ENCODE measurements around the gene ZNF226. TPM values are rescaled to one million over a fixed set of nuclear protein-coding genes. Genes with fewer than 3 reads are reported as not detected.
A peak's percentile ranks its signal among the peaks of the same experiment; 100 is the strongest.
"Not testable (repeated sequence)": the region's sequence is repeated elsewhere in the genome, so short reads cannot be mapped to it uniquely, and the experiment has no call there.

ZNF226 gene
- total RNA-seq, 1 donor from 2014 or later = 23.2 TPM

GRCh38 chr19:44192127-44192526 lies 27.2 kb downstream of the ZNF226 start:
- Mint-ChIP-seq H3K36me3 (ENCODE audit: low read depth, unreplicated experiment) (no peaks in the 10 kb centered on the region), H3K4me1 (ENCODE audit: unreplicated experiment) (no peaks in the 10 kb centered on the region), H3K9me3 (ENCODE audit: unreplicated experiment) (no peaks in the 10 kb centered on the region), H3K27ac (ENCODE audit: unreplicated experiment) (no peak overlapping the region), H3K4me3 (ENCODE audit: unreplicated experiment) (no peak overlapping the region), H3K27me3 (ENCODE audit: unreplicated experiment) (no peaks in the 10 kb centered on the region)
- TF ChIP-seq, protein P1, sequence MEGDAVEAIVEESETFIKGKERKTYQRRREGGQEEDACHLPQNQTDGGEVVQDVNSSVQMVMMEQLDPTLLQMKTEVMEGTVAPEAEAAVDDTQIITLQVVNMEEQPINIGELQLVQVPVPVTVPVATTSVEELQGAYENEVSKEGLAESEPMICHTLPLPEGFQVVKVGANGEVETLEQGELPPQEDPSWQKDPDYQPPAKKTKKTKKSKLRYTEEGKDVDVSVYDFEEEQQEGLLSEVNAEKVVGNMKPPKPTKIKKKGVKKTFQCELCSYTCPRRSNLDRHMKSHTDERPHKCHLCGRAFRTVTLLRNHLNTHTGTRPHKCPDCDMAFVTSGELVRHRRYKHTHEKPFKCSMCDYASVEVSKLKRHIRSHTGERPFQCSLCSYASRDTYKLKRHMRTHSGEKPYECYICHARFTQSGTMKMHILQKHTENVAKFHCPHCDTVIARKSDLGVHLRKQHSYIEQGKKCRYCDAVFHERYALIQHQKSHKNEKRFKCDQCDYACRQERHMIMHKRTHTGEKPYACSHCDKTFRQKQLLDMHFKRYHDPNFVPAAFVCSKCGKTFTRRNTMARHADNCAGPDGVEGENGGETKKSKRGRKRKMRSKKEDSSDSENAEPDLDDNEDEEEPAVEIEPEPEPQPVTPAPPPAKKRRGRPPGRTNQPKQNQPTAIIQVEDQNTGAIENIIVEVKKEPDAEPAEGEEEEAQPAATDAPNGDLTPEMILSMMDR (IDR thresholded peaks at IDR 0.05; ENCODE audit: unreplicated experiment) = no peak
- no peak for DNase-seq (ENCODE audit: low spot score)

DNA sequence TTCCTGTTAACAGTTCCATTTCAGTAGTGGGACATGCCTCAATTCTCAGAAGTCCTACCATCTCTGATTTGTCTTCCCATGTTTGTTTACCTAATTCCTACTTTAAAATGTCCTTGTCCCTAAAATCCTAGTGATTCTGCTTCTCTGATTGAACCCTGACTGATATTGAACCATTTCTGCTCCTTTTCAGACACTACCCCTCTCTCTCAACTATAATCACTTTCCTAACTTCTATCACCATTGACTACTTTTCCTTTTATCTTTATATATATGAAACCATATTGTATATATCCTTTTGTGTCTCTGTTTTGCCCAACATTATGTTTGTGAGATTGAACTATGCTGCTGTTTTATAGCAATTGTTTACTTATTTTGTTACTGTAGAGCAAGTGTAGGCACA lies 31.9 kb downstream of the ZNF226 start:
- Mint-ChIP-seq H3K27me3 (ENCODE audit: unreplicated experiment) (no peaks in the 10 kb centered on the region), H3K9me3 (ENCODE audit: unreplicated experiment) (no peaks in the 10 kb centered on the region), H3K4me3 (ENCODE audit: unreplicated experiment) (no peak overlapping the region), H3K4me1 (ENCODE audit: unreplicated experiment) (no peaks in the 10 kb centered on the region), H3K36me3 (ENCODE audit: low read depth, unreplicated experiment) (no peaks in the 10 kb centered on the region), H3K27ac (ENCODE audit: unreplicated experiment) (no peak overlapping the region)
- no peak for DNase-seq (ENCODE audit: low spot score)
- TF ChIP-seq, protein P1 (IDR thresholded peaks at IDR 0.05; ENCODE audit: unreplicated experiment) = no peak

- DNase-seq (ENCODE audit: low spot score) = no peak
- no peak overlapping the region for H3K27ac Mint-ChIP-seq (ENCODE audit: unreplicated experiment)
- peaks cover 1% of the 10 kb centered on the region for H3K27me3 Mint-ChIP-seq (ENCODE audit: unreplicated experiment)
- TF ChIP-seq, protein P1 (IDR thresholded peaks at IDR 0.05; ENCODE audit: unreplicated experiment) = no peak
- H3K4me3 Mint-ChIP-seq (ENCODE audit: unreplicated experiment) = peak overlapping the region; percentile 75
- peaks cover 1% of the 10 kb centered on the region for H3K4me1 Mint-ChIP-seq (ENCODE audit: unreplicated experiment)
- peaks cover 4% of the 10 kb centered on the region for H3K9me3 Mint-ChIP-seq (ENCODE audit: unreplicated experiment)
- peaks cover 4% of the 10 kb centered on the region for H3K36me3 Mint-ChIP-seq (ENCODE audit: low read depth, unreplicated experiment)
Observed at GRCh38 chr19:44202470-44202869, 37.6 kb downstream of the ZNF226 start.

GRCh38 chr19:44202974-44203373 lies 38.1 kb downstream of the ZNF226 start:
- Mint-ChIP-seq H3K9me3 (ENCODE audit: unreplicated experiment) (peaks cover 4% of the 10 kb centered on the region), H3K36me3 (ENCODE audit: low read depth, unreplicated experiment) (peaks cover 4% of the 10 kb centered on the region), H3K27me3 (ENCODE audit: unreplicated experiment) (peaks cover 1% of the 10 kb centered on the region), H3K27ac (ENCODE audit: unreplicated experiment) (peak overlapping the region; percentile 80), H3K4me3 (ENCODE audit: unreplicated experiment) (peak overlapping the region; percentile 75), H3K4me1 (ENCODE audit: unreplicated experiment) (peaks cover 5% of the 10 kb centered on the region)
- TF ChIP-seq, protein P1 (IDR thresholded peaks at IDR 0.05; ENCODE audit: unreplicated experiment) = no peak
- DNase-seq (ENCODE audit: low spot score) = no peak

GRCh38 chr19:44203877-44204276 lies 39.0 kb downstream of the ZNF226 start:
- H3K9me3 Mint-ChIP-seq (ENCODE audit: unreplicated experiment); H3K27ac Mint-ChIP-seq (ENCODE audit: unreplicated experiment); H3K27me3 Mint-ChIP-seq (ENCODE audit: unreplicated experiment); H3K36me3 Mint-ChIP-seq (ENCODE audit: low read depth, unreplicated experiment); H3K4me1 Mint-ChIP-seq (ENCODE audit: unreplicated experiment); DNase-seq (ENCODE audit: low spot score); H3K4me3 Mint-ChIP-seq (ENCODE audit: unreplicated experiment): not testable (repeated sequence)

- Mint-ChIP-seq H3K36me3 (ENCODE audit: low read depth, unreplicated experiment) (peaks cover 4% of the 10 kb centered on the region), H3K27me3 (ENCODE audit: unreplicated experiment) (peaks cover 1% of the 10 kb centered on the region), H3K4me3 (ENCODE audit: unreplicated experiment) (peak overlapping the region; percentile 27), H3K4me1 (ENCODE audit: unreplicated experiment) (peaks cover 5% of the 10 kb centered on the region), H3K27ac (ENCODE audit: unreplicated experiment) (no peak overlapping the region), H3K9me3 (ENCODE audit: unreplicated experiment) (peaks cover 4% of the 10 kb centered on the region)
- TF ChIP-seq, protein P1 (IDR thresholded peaks at IDR 0.05; ENCODE audit: unreplicated experiment) = no peak
- DNase-seq (ENCODE audit: low spot score) = no peak
Observed at GRCh38 chr19:44204772-44205171, 39.9 kb downstream of the ZNF226 start.
